Testis (tissue), 2 donors: ENCODE data around the gene CPM.

ENCODE experiments used
- POLR2A ChIP-seq: fragments of 450-650 bp; IDR thresholded peaks from one replicate; pipeline ENCODE4 v1.6.1; 2017; ENCODE audit warnings: antibody characterized with exemption, mild to moderate bottlenecking, moderate library complexity
- TF ChIP-seq, protein P1 (sequence below), 3 experiments: fragments of 450-650 bp in 2 of 3; fragments of 200-600 bp in 1 of 3; sonication (generic) in 1 of 3; IDR thresholded peaks; one replicate each; pipeline ENCODE4 v1.5.1; 2016 to 2019; ENCODE audit warnings: antibody characterized with exemption in 3 of 3, mild to moderate bottlenecking in 2 of 3, moderate library complexity in 1 of 3

DNA sequence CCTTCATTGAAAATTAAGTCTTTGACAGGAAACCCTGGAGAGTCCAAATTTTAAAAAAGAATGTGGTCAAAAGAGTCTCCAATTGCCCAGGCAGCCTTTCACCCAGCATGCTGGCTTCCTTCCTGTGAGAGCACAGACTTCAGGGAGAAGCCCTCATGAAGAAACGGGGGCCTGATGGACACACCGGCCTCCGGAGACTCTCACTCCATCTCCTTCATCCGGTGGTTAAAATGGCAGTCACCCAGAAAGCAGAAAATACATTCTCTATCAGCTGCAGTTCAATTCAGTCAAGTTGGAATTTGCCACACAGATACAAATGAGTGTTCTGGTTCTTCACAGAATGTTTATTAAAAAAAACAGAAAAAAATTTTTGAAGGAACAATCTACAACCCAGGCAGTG is 56.5 kb downstream of the CPM start:
- TF ChIP-seq, protein P1, sequence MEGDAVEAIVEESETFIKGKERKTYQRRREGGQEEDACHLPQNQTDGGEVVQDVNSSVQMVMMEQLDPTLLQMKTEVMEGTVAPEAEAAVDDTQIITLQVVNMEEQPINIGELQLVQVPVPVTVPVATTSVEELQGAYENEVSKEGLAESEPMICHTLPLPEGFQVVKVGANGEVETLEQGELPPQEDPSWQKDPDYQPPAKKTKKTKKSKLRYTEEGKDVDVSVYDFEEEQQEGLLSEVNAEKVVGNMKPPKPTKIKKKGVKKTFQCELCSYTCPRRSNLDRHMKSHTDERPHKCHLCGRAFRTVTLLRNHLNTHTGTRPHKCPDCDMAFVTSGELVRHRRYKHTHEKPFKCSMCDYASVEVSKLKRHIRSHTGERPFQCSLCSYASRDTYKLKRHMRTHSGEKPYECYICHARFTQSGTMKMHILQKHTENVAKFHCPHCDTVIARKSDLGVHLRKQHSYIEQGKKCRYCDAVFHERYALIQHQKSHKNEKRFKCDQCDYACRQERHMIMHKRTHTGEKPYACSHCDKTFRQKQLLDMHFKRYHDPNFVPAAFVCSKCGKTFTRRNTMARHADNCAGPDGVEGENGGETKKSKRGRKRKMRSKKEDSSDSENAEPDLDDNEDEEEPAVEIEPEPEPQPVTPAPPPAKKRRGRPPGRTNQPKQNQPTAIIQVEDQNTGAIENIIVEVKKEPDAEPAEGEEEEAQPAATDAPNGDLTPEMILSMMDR (IDR thresholded peaks at IDR 0.05): no peak
- TF ChIP-seq POLR2A: no peak
